Measurements from ENCODE around the gene FOXA2. TPM values are rescaled to one million over a fixed set of nuclear protein-coding genes. Genes with fewer than 3 reads are reported as not detected.

Gene FOXA2
- total and polyA plus RNA-seq, 2 of the 13 experiments (the other 11 are each of a cell fraction or from before 2014, with no cell fraction given) = 8.8 to 12.2 TPM

DNA sequence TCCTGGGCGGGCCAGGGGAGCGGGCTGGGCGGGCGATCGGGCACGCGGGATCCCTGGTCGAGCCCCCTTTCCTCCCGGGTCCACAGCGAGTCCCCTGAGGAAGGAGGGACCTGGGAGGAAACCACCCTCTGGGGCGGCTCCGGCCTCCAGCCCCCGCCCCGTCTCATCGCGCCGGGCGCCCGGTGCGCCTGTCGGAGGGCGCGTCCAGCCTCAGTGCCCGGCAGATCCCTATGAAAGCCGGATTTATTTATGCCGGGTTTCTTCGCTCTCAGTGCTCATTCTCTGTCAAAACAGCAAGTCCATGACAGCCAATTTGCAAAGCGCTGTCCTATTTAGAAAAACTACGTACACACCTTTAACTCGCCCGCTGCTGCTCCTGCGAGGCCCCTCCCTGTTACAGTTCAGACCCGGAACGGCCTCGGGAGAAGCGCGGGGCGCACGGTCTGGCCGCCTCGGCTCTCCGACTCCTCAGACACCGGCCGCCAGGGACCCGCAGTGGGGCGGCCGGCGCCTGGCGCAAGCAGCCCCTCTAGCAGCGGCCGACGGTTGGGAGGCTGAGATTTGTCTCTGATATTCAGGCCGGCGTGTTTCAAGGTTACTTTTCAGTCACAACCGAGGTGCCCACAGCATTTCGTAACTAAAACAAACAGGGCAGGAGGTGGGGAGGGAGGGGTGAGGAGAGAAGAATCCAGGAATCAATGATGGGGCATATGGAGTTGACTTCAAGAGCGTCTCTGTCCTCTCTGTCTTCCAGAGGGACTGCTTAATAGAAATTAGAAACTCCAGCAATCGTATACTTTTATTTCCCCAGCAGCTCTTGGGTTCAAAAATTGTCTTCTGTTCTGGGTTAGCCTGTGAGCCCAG lies 782 bp upstream of the FOXA2 start (continued):
- TF ChIP-seq, protein P1, sequence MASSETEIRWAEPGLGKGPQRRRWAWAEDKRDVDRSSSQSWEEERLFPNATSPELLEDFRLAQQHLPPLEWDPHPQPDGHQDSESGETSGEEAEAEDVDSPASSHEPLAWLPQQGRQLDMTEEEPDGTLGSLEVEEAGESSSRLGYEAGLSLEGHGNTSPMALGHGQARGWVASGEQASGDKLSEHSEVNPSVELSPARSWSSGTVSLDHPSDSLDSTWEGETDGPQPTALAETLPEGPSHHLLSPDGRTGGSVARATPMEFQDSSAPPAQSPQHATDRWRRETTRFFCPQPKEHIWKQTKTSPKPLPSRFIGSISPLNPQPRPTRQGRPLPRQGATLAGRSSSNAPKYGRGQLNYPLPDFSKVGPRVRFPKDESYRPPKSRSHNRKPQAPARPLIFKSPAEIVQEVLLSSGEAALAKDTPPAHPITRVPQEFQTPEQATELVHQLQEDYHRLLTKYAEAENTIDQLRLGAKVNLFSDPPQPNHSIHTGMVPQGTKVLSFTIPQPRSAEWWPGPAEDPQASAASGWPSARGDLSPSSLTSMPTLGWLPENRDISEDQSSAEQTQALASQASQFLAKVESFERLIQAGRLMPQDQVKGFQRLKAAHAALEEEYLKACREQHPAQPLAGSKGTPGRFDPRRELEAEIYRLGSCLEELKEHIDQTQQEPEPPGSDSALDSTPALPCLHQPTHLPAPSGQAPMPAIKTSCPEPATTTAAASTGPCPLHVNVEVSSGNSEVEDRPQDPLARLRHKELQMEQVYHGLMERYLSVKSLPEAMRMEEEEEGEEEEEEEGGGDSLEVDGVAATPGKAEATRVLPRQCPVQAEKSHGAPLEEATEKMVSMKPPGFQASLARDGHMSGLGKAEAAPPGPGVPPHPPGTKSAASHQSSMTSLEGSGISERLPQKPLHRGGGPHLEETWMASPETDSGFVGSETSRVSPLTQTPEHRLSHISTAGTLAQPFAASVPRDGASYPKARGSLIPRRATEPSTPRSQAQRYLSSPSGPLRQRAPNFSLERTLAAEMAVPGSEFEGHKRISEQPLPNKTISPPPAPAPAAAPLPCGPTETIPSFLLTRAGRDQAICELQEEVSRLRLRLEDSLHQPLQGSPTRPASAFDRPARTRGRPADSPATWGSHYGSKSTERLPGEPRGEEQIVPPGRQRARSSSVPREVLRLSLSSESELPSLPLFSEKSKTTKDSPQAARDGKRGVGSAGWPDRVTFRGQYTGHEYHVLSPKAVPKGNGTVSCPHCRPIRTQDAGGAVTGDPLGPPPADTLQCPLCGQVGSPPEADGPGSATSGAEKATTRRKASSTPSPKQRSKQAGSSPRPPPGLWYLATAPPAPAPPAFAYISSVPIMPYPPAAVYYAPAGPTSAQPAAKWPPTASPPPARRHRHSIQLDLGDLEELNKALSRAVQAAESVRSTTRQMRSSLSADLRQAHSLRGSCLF (CRISPR knock-in tag; IDR thresholded peaks at IDR 0.05; ENCODE audit: borderline replicate concordance) = no peak; the same call in 1 of the 2 replicates
- TF ChIP-seq ZNF672 (CRISPR knock-in tag; IDR thresholded peaks at IDR 0.05) (peak; percentile 56; the same call in 1 of the 2 replicates), ZNF484 (CRISPR knock-in tag; IDR thresholded peaks at IDR 0.05; ENCODE audit: borderline replicate concordance, low read depth) (no peak), ZNF766 (CRISPR knock-in tag; IDR thresholded peaks at IDR 0.05; ENCODE audit: borderline replicate concordance) (peak; percentile 88; the same call in 1 of the 2 replicates), ZEB1 (IDR thresholded peaks at IDR 0.05; ENCODE audit: insufficient replicate concordance, low read depth) (peak; percentile 31), SCMH1 (CRISPR knock-in tag; IDR thresholded peaks at IDR 0.05; ENCODE audit: borderline replicate concordance) (no peak), ZNF138 (CRISPR knock-in tag; IDR thresholded peaks at IDR 0.05; ENCODE audit: low read depth) (no peak), TCF7 (IDR thresholded peaks at IDR 0.05; ENCODE audit: low read depth) (peak; percentile 81), CCDC6 (CRISPR knock-in tag; IDR thresholded peaks at IDR 0.05) (peak; percentile 91; the same call in 1 of the 2 replicates), ZNF446 (CRISPR knock-in tag; IDR thresholded peaks at IDR 0.05) (peak; percentile 85; the same call in 1 of the 2 replicates), NFKB2 (CRISPR knock-in tag; IDR thresholded peaks at IDR 0.05; ENCODE audit: borderline replicate concordance) (peak; percentile 40; the same call in 1 of the 2 replicates)
- TF ChIP-seq, protein P2, sequence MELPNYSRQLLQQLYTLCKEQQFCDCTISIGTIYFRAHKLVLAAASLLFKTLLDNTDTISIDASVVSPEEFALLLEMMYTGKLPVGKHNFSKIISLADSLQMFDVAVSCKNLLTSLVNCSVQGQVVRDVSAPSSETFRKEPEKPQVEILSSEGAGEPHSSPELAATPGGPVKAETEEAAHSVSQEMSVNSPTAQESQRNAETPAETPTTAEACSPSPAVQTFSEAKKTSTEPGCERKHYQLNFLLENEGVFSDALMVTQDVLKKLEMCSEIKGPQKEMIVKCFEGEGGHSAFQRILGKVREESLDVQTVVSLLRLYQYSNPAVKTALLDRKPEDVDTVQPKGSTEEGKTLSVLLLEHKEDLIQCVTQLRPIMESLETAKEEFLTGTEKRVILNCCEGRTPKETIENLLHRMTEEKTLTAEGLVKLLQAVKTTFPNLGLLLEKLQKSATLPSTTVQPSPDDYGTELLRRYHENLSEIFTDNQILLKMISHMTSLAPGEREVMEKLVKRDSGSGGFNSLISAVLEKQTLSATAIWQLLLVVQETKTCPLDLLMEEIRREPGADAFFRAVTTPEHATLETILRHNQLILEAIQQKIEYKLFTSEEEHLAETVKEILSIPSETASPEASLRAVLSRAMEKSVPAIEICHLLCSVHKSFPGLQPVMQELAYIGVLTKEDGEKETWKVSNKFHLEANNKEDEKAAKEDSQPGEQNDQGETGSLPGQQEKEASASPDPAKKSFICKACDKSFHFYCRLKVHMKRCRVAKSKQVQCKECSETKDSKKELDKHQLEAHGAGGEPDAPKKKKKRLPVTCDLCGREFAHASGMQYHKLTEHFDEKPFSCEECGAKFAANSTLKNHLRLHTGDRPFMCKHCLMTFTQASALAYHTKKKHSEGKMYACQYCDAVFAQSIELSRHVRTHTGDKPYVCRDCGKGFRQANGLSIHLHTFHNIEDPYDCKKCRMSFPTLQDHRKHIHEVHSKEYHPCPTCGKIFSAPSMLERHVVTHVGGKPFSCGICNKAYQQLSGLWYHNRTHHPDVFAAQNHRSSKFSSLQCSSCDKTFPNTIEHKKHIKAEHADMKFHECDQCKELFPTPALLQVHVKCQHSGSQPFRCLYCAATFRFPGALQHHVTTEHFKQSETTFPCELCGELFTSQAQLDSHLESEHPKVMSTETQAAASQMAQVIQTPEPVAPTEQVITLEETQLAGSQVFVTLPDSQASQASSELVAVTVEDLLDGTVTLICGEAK (IDR thresholded peaks at IDR 0.05) = no peak
- TF ChIP-seq, protein P2 (CRISPR knock-in tag; IDR thresholded peaks at IDR 0.05) = no peak; the same call in 1 of the 2 replicates
- TF ChIP-seq, protein P3, sequence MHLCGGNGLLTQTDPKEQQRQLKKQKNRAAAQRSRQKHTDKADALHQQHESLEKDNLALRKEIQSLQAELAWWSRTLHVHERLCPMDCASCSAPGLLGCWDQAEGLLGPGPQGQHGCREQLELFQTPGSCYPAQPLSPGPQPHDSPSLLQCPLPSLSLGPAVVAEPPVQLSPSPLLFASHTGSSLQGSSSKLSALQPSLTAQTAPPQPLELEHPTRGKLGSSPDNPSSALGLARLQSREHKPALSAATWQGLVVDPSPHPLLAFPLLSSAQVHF (CRISPR knock-in tag; IDR thresholded peaks at IDR 0.05) = no peak
